IMR-90 (cell line): ENCODE measurements around the gene HOXA7.

Experiments
- BHLHE40 ChIP-seq: fragments of 150-350 bp; IDR thresholded peaks from 2 replicates; pipeline ENCODE4 v1.6.1; 2016; ENCODE audit warnings: mild to moderate bottlenecking, low read depth, low read length
- CEBPB ChIP-seq: IDR thresholded peaks from 2 replicates; pipeline ENCODE4 v1.6.1; 2012; ENCODE audit warnings: low read depth, low read length, improper control_type of control experiment
- CHD1 ChIP-seq: IDR thresholded peaks from 2 replicates; pipeline ENCODE4 v1.6.1; 2012; ENCODE audit warnings: low read depth, low read length, improper control_type of control experiment
- CTCF ChIP-seq: conservative IDR thresholded peaks from 2 replicates; pipeline ENCODE4 v1.5.1; 2012; ENCODE audit warnings: mild to moderate bottlenecking, low read depth, low read length, improper control_type of control experiment
- MXI1 ChIP-seq: IDR thresholded peaks from 2 replicates; pipeline ENCODE4 v1.6.1; 2012; ENCODE audit warnings: low read depth, mild to moderate bottlenecking, low read length, moderate library complexity, borderline replicate concordance
- NFE2L2 ChIP-seq: fragments of 150-350 bp; IDR thresholded peaks from 2 replicates; pipeline ENCODE4 v1.6.1; 2016; ENCODE audit warnings: low read depth, mild to moderate bottlenecking, low read length
- POLR2A ChIP-seq: IDR thresholded peaks from 2 replicates; pipeline ENCODE4 v1.6.1; 2012; ENCODE audit warnings: mild to moderate bottlenecking, low read depth, low read length
- RAD21 ChIP-seq: IDR thresholded peaks from 2 replicates; pipeline ENCODE4 v1.6.1; 2012; ENCODE audit warnings: low read length, improper control_type of control experiment
- RCOR1 ChIP-seq: IDR thresholded peaks from 2 replicates; pipeline ENCODE4 v1.6.1; 2012; ENCODE audit warnings: mild to moderate bottlenecking, low read length, improper control_type of control experiment; ENCODE audit not compliant: insufficient replicate concordance
- RFX5 ChIP-seq: IDR thresholded peaks from 2 replicates; pipeline ENCODE4 v1.8.0; 2012; ENCODE audit warnings: low read depth, mild to moderate bottlenecking, low read length, moderate library complexity
- SMC3 ChIP-seq: fragments of 150-350 bp; IDR thresholded peaks from 2 replicates; pipeline ENCODE4 v1.6.1; 2016; ENCODE audit warnings: low read depth, mild to moderate bottlenecking, antibody characterized with exemption, low read length, moderate library complexity
- USF2 ChIP-seq: fragments of 150-350 bp; IDR thresholded peaks from 2 replicates; pipeline ENCODE4 v1.6.1; 2017; ENCODE audit warnings: mild to moderate bottlenecking, antibody characterized with exemption, low read length, low read depth

- TF ChIP-seq CHD1 (no peak), CTCF (no peak), RAD21 (no peak), RCOR1 (no peak), POLR2A (no peak), MXI1 (no peak), SMC3 (no peak), CEBPB (no peak), USF2 (no peak), BHLHE40 (no peak), RFX5 (no peak), NFE2L2 (no peak)
These were observed 21.4 kb upstream of the HOXA7 start for GRCh38 chr7:27177795-27178320.
